Loucy (cell line): ENCODE data around the gene CD101.
A peak's percentile ranks its signal among the peaks of the same experiment; 100 is the strongest.

Source experiments
- H2AFZ ChIP-seq: fragments of 200-600 bp; sonication (generic); 2 replicates; pipeline ENCODE4 v1.6.0; 2016; ENCODE audit warnings: antibody characterized with exemption, mild to moderate bottlenecking, low read length, moderate library complexity
- H3F3A ChIP-seq: fragments of 200-600 bp; 2 replicates; pipeline ENCODE4 v1.6.0; 2016; ENCODE audit warnings: antibody characterized with exemption, low read depth, mild to moderate bottlenecking
- H3K27me3 ChIP-seq: fragments of 200-600 bp; sonication (generic); 2 replicates; pipeline ENCODE4 v1.6.1; 2014; ENCODE audit warnings: low read length, mild to moderate bottlenecking; ENCODE audit not compliant: insufficient read depth, poor library complexity, severe bottlenecking
- H3K36me3 ChIP-seq: fragments of 200-600 bp; sonication (generic); 2 replicates; pipeline ENCODE4 v1.6.1; 2016; ENCODE audit warnings: low read length; ENCODE audit not compliant: insufficient read depth
- H3K4me1 ChIP-seq: fragments of 200-600 bp; sonication (generic); 2 replicates; pipeline ENCODE4 v1.5.1; 2014; ENCODE audit warnings: low read length, mild to moderate bottlenecking; ENCODE audit not compliant: insufficient read depth, poor library complexity, severe bottlenecking
- H3K4me2 ChIP-seq: fragments of 200-600 bp; sonication (generic); 2 replicates; pipeline ENCODE4 v1.6.0; 2014; ENCODE audit warnings: antibody characterized with exemption, low read length, low read depth, mild to moderate bottlenecking; ENCODE audit not compliant: poor library complexity, severe bottlenecking
- H3K4me3 ChIP-seq: fragments of 200-600 bp; sonication (generic); 2 replicates; pipeline ENCODE4 v1.5.1; 2014; ENCODE audit warnings: low read length, mild to moderate bottlenecking, mixed read lengths; ENCODE audit not compliant: poor library complexity, severe bottlenecking
- H3K79me2 ChIP-seq: fragments of 200-600 bp; sonication (generic); 2 replicates; pipeline ENCODE4 v1.6.1; 2014; ENCODE audit warnings: low read length; ENCODE audit not compliant: insufficient read depth
- H3K9ac ChIP-seq: fragments of 200-600 bp; sonication (generic); 2 replicates; pipeline ENCODE4 v1.6.0; 2014; ENCODE audit warnings: mild to moderate bottlenecking, low read depth, low read length, moderate library complexity; ENCODE audit not compliant: poor library complexity, severe bottlenecking
- H3K9me2 ChIP-seq: fragments of 200-600 bp; sonication (generic); replicated peaks from 2 replicates; pipeline ENCODE4 v1.6.1; 2016; ENCODE audit warnings: low read depth, low read length, mixed read lengths
- H3K9me3 ChIP-seq: fragments of 200-600 bp; sonication (generic); 2 replicates; pipeline ENCODE4 v1.6.1; 2014; ENCODE audit warnings: mild to moderate bottlenecking, antibody characterized with exemption, low read length, low read depth; ENCODE audit not compliant: insufficient read depth
- H4K20me1 ChIP-seq: fragments of 200-600 bp; sonication (generic); 2 replicates; pipeline ENCODE4 v1.6.0; 2014; ENCODE audit warnings: antibody characterized with exemption, low read length, mild to moderate bottlenecking; ENCODE audit not compliant: insufficient read depth, poor library complexity, severe bottlenecking
- CTCF ChIP-seq: fragments of 200-600 bp; sonication (generic); conservative IDR thresholded peaks from 2 replicates; pipeline ENCODE4 v1.5.1; 2014; ENCODE audit warnings: mild to moderate bottlenecking, antibody characterized with exemption, low read length
- EZH2phosphoT487 ChIP-seq: fragments of 200-600 bp; IDR thresholded peaks from 2 replicates; pipeline ENCODE4 v1.6.1; 2018; ENCODE audit warnings: antibody characterized with exemption, mild to moderate bottlenecking, moderate library complexity, borderline replicate concordance

Gene CD101

GRCh38 chr1:117059334-117059677, 57.7 kb downstream of the CD101 start:
- Histone ChIP-seq H3K79me2 (peaks cover 60% of the 10 kb centered on the region), H3K4me1 (peaks cover 40% of the 10 kb centered on the region), H3K9me2 (no peaks in the 10 kb centered on the region), H3K4me2 (peak overlapping the region; percentile 78), H2AFZ (peak overlapping the region; percentile 71), H4K20me1 (no peaks in the 10 kb centered on the region), H3K9ac (peak overlapping the region; percentile 92), H3K27me3 (no peaks in the 10 kb centered on the region), H3K4me3 (peak overlapping the region; percentile 80), H3K36me3 (no peaks in the 10 kb centered on the region), H3F3A (no peaks in the 10 kb centered on the region), H3K9me3 (no peaks in the 10 kb centered on the region)
- TF ChIP-seq CTCF (no peak), EZH2phosphoT487 (no peak)

GRCh38 chr1:117059678-117060440, 58.3 kb downstream of the CD101 start, which contains the start of gene TTF2:
Gene TTF2, plus strand, starts transcription at chr1:117060326. Its CDS starts 21 bp downstream, at chr1:117060347.
- Histone ChIP-seq H2AFZ (peak within 1 kb of the TSS; percentile 84), H3K4me1 (peaks cover 40% of the 10 kb centered on the region)

GRCh38 chr1:117060441-117061317, 59.1 kb downstream of the CD101 start:
- Histone ChIP-seq H3K27me3 (no peaks in the 10 kb centered on the region), H3K36me3 (no peaks in the 10 kb centered on the region), H3K79me2 (peaks cover 68% of the 10 kb centered on the region), H4K20me1 (no peaks in the 10 kb centered on the region), H2AFZ (peak overlapping the region; percentile 84), H3K9me3 (no peaks in the 10 kb centered on the region), H3K4me3 (peak overlapping the region; percentile 80), H3K4me2 (peak overlapping the region; percentile 87), H3F3A (no peaks in the 10 kb centered on the region), H3K9me2 (no peaks in the 10 kb centered on the region), H3K4me1 (peaks cover 40% of the 10 kb centered on the region), H3K9ac (peak overlapping the region; percentile 90)
- no peak for TF ChIP-seq EZH2phosphoT487
- no peak for TF ChIP-seq CTCF

More at GRCh38 chr1:117059678-117060440, 58.3 kb downstream of the CD101 start, which contains the start of gene TTF2:
- H3F3A ChIP-seq, result no peaks in the 10 kb centered on the region
- H3K9me3 ChIP-seq, result no peaks in the 10 kb centered on the region
- peak within 1 kb of the TSS; percentile 80 for H3K4me3 ChIP-seq
- peak within 1 kb of the TSS; percentile 92 for H3K9ac ChIP-seq
- no peaks in the 10 kb centered on the region for H3K36me3 ChIP-seq
- H3K27me3 ChIP-seq, result no peaks in the 10 kb centered on the region
- TF ChIP-seq CTCF, result no peak
- no peak for TF ChIP-seq EZH2phosphoT487
- no peaks in the 10 kb centered on the region for H3K9me2 ChIP-seq
- peaks cover 64% of the 10 kb centered on the region for H3K79me2 ChIP-seq
- H3K4me2 ChIP-seq, result peak within 1 kb of the TSS; percentile 87
- no peaks in the 10 kb centered on the region for H4K20me1 ChIP-seq
